ENCODE data around the gene ZFPL1.

The ZFPL1 gene

GRCh38 chr11:65042891-65043290 is 41.1 kb upstream of the ZFPL1 start:
- in situ Hi-C loops (cut with MboI; ENCODE audit: low sequenced_read_pairs, unreplicated experiment), result no loop called here
- no peak for DNase-seq (ENCODE audit: low spot score)
- TF ChIP-seq CTCF (IDR thresholded peaks at IDR 0.05; ENCODE audit: borderline replicate concordance, control extremely low read depth, extremely low read depth, insufficient read depth, missing control alignments), result no peak

DNA sequence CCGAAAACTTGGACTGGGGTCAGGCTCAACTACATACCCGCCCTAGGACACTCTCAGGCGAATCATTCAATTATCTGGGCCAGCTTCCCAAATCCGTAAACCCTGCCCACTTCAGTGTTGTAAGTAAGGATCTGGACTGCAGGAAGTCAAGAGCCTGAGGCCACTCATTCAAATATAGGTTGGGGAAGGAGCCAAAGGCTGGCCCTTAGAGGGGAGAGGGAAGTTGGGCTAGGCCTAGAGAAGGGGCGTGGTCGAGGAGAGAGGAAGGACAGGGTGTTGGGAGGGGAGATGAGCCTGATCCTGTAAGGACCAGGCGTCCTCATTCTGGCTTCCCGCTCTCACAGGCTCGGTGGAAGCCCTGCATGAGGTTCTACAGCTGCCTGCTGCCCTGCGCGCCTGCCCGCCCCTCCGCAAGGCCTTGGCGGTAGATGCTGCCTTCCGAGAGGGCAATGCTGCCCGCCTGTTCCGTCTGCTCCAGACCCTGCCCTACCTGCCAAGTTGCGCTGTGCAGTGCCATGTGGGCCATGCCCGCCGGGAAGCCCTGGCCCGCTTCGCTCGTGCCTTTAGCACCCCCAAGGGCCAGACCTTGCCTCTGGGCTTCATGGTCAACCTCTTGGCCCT is 40.0 kb upstream of the ZFPL1 start:
- TF ChIP-seq CTCF (IDR thresholded peaks at IDR 0.05; ENCODE audit: borderline replicate concordance, control extremely low read depth, extremely low read depth, insufficient read depth, missing control alignments), result no peak
- in situ Hi-C loops (cut with MboI; ENCODE audit: low sequenced_read_pairs, unreplicated experiment), result no loop called here
- DNase-seq (ENCODE audit: low spot score), result no peak

DNA sequence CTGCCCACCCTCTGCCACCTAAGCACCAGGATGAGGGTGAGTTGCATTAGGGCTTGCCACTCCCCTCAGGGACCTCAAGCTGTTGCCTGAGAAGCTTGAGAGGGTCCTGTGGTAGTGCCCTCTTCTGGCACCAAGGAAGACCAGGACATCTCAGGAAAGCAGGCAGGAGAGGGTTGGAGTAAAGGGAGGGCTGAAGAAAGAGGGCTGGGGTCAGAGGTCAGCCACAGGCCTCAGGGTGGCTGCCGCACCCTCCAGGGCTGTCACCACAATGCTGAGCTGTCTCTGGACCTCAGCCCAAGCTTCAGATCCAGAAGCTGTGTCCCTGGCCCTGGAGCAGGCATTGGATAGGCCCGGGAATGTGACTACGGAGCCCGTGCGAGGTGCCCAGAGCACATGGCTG is 39.0 kb upstream of the ZFPL1 start:
- in situ Hi-C loops (cut with MboI; ENCODE audit: low sequenced_read_pairs, unreplicated experiment), result no loop called here
- DNase-seq (ENCODE audit: low spot score), result no peak
- no peak for TF ChIP-seq CTCF (IDR thresholded peaks at IDR 0.05; ENCODE audit: borderline replicate concordance, control extremely low read depth, extremely low read depth, insufficient read depth, missing control alignments)

- no peak for DNase-seq (ENCODE audit: low spot score)
- no peak for TF ChIP-seq CTCF (IDR thresholded peaks at IDR 0.05; ENCODE audit: borderline replicate concordance, control extremely low read depth, extremely low read depth, insufficient read depth, missing control alignments)
- in situ Hi-C loops (cut with MboI; ENCODE audit: low sequenced_read_pairs, unreplicated experiment), result no loop called here
Measured at GRCh38 chr11:65045728-65046127, 38.3 kb upstream of the ZFPL1 start.

DNA sequence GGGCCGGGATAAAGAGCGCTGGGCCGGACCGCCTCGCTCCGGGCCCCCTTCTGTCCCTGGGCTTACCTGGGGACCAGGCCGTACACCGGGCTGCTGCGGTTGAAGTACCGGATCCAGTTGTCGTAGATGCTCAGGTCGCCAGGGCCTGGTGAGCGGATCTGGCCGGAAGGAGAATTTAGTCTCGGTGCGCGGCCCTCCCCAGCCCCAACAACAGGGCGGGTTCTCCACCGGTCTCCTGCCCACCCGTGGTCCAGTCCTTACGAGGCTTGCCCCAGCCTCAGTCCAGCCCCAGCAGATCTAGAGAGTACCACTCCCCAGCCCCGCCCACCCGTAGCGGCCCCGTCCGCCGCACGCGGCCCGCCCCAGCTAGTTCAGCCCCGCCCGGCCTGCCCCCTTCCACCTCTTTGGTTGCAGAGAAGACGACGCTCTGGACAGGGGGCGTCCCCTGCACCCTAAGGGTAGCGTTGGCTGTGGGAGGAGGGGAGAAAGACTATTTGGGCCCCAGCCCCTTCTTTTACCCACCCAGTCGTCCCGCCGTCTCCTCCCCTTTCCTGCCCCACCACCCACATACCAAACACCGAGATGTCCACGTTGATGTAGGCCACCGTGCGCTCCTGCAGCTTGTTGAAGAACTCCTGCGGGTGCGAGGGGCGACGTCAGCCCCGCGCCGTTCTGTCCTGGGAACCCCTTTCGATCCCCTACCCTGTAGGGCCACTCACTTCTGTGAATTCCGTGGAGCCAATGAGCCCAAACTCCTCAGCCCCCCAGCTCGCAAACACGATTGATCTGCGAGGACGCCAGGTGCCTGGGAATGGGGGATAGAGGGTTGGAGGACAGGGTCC is 36.2 kb upstream of the ZFPL1 start:
- no peak for TF ChIP-seq CTCF (IDR thresholded peaks at IDR 0.05; ENCODE audit: borderline replicate concordance, control extremely low read depth, extremely low read depth, insufficient read depth, missing control alignments)
- in situ Hi-C loops (cut with MboI; ENCODE audit: low sequenced_read_pairs, unreplicated experiment), result no loop called here
- DNase-seq (ENCODE audit: low spot score), result peak; percentile 67

DNA sequence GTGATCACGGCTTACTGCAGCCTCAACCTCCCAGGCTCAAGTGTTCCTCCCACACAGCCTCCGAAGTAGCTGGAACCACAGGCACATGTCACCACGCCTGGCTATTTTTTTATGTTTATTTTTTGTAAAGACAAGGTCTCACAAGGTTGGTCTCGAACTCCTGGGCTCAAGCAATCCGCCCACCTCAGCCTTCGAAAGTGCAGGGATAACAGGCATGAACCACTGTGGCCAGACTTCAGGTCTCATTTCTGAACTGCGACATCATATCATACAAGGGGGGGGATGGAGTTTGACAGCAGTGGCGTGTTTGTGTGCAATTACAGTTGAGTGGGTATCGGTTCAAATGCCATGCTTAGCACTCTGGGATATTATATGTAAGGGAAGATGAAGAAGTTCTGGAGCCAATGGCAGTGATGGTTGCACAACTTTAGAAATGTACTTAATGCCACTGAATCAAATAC is 32.6 kb upstream of the ZFPL1 start:
- TF ChIP-seq CTCF (IDR thresholded peaks at IDR 0.05; ENCODE audit: borderline replicate concordance, control extremely low read depth, extremely low read depth, insufficient read depth, missing control alignments), result no peak
- no peak for DNase-seq (ENCODE audit: low spot score)
- in situ Hi-C loops (cut with MboI; ENCODE audit: low sequenced_read_pairs, unreplicated experiment), result no loop called here
